Measurements from ENCODE around the gene IRF5. TPM values are rescaled to one million over a fixed set of nuclear protein-coding genes. Genes with fewer than 3 reads are reported as not detected.
"Not testable (repeated sequence)": the region's sequence is repeated elsewhere in the genome, so short reads cannot be mapped to it uniquely, and the experiment has no call there.

The IRF5 gene
- total RNA-seq, 1 donor from 2014 or later, result 0.56 TPM

- no peak for TF ChIP-seq CTCF (IDR thresholded peaks at IDR 0.05; ENCODE audit: unreplicated experiment)
- Mint-ChIP-seq H3K27me3 (ENCODE audit: low read depth) (no peaks in the 10 kb centered on the region), H3K4me1 (no peaks in the 10 kb centered on the region), H3K9me3 (no peaks in the 10 kb centered on the region), H3K36me3 (peaks cover 54% of the 10 kb centered on the region), H3K4me3 (no peak overlapping the region), H3K27ac (no peak overlapping the region)
- no peak for DNase-seq (ENCODE audit: low spot score in 2 of 2, unreplicated experiment in 2 of 2)
These were observed 48.9 kb downstream of the IRF5 start for GRCh38 chr7:128986609-128987008.

GRCh38 chr7:128988372-128988771 is 50.6 kb downstream of the IRF5 start:
- Mint-ChIP-seq H3K36me3 (peaks cover 41% of the 10 kb centered on the region), H3K4me3 (no peak overlapping the region)
- TF ChIP-seq CTCF (IDR thresholded peaks at IDR 0.05; ENCODE audit: unreplicated experiment), result no peak

GRCh38 chr7:128989961-128990360 is 52.2 kb downstream of the IRF5 start:
- no peak for DNase-seq (ENCODE audit: low spot score in 2 of 2, unreplicated experiment in 2 of 2)
- Mint-ChIP-seq H3K27me3 (ENCODE audit: low read depth) (no peaks in the 10 kb centered on the region), H3K36me3 (peaks cover 36% of the 10 kb centered on the region), H3K9me3 (no peaks in the 10 kb centered on the region), H3K4me1 (no peaks in the 10 kb centered on the region), H3K4me3 (no peak overlapping the region), H3K27ac (no peak overlapping the region)
- no peak for TF ChIP-seq CTCF (IDR thresholded peaks at IDR 0.05; ENCODE audit: unreplicated experiment)

More at GRCh38 chr7:128988372-128988771, 50.6 kb downstream of the IRF5 start:
- Mint-ChIP-seq H3K9me3 (no peaks in the 10 kb centered on the region), H3K4me1 (no peaks in the 10 kb centered on the region), H3K27me3 (ENCODE audit: low read depth) (no peaks in the 10 kb centered on the region), H3K27ac (no peak overlapping the region)
- no peak for DNase-seq (ENCODE audit: low spot score in 2 of 2, unreplicated experiment in 2 of 2)

- Mint-ChIP-seq H3K36me3 (peaks cover 30% of the 10 kb centered on the region), H3K27me3 (ENCODE audit: low read depth) (no peaks in the 10 kb centered on the region), H3K9me3 (no peaks in the 10 kb centered on the region), H3K27ac (no peak overlapping the region), H3K4me1 (no peaks in the 10 kb centered on the region), H3K4me3 (no peak overlapping the region)
- TF ChIP-seq CTCF (IDR thresholded peaks at IDR 0.05; ENCODE audit: unreplicated experiment), result no peak
- DNase-seq (ENCODE audit: low spot score in 2 of 2, unreplicated experiment in 2 of 2), result no peak
These were observed 55.7 kb downstream of the IRF5 start for GRCh38 chr7:128993419-128993818.

GRCh38 chr7:128994560-128994959 is 56.8 kb downstream of the IRF5 start:
- not testable (repeated sequence) for DNase-seq (ENCODE audit: low spot score in 2 of 2, unreplicated experiment in 2 of 2); H3K4me1 Mint-ChIP-seq; H3K27ac Mint-ChIP-seq; H3K9me3 Mint-ChIP-seq; H3K4me3 Mint-ChIP-seq; H3K27me3 Mint-ChIP-seq (ENCODE audit: low read depth)
- peaks cover 30% of the 10 kb centered on the region for H3K36me3 Mint-ChIP-seq

GRCh38 chr7:128997181-128997580 is 59.5 kb downstream of the IRF5 start:
- DNase-seq (ENCODE audit: low spot score in 2 of 2, unreplicated experiment in 2 of 2), result no peak
- Mint-ChIP-seq H3K4me1 (no peaks in the 10 kb centered on the region), H3K27me3 (ENCODE audit: low read depth) (no peaks in the 10 kb centered on the region), H3K36me3 (peaks cover 38% of the 10 kb centered on the region), H3K27ac (no peak overlapping the region), H3K4me3 (no peak overlapping the region), H3K9me3 (no peaks in the 10 kb centered on the region)
- no peak for TF ChIP-seq CTCF (IDR thresholded peaks at IDR 0.05; ENCODE audit: unreplicated experiment)

Other genes starting within 250 kb of the IRF5 start
- 193 to 199 TPM (median 194 TPM) in 3 replicates for gene CALU, start 198.6 kb upstream of the IRF5 start, total RNA-seq
- not detected in 3 replicates for gene OPN1SW, start 162.1 kb upstream of the IRF5 start, total RNA-seq
- gene CCDC136, start 146.0 kb upstream of the IRF5 start, total RNA-seq, result 34.6 to 39.1 TPM (median 34.8 TPM) in 3 replicates
- gene FLNC, start 107.5 kb upstream of the IRF5 start, total RNA-seq, result 176 to 188 TPM (median 184 TPM) in 3 replicates
- 122 to 123 TPM (median 122 TPM) in 3 replicates for gene ATP6V1F, start 75.1 kb upstream of the IRF5 start, total RNA-seq
- 19.8 to 23.7 TPM (median 22.5 TPM) in 3 replicates for gene KCP, start 27.2 kb upstream of the IRF5 start, total RNA-seq
- 37.7 to 40.2 TPM (median 40.2 TPM) in 3 replicates for gene TNPO3, start 117.2 kb downstream of the IRF5 start, total RNA-seq
- gene TSPAN33, start 206.8 kb downstream of the IRF5 start, total RNA-seq, result 6.4 to 7.4 TPM (median 7.0 TPM) in 3 replicates